ENCODE data around the gene C22orf15. TPM values are rescaled to one million over a fixed set of nuclear protein-coding genes. Genes with fewer than 3 reads are reported as not detected.
A peak's percentile ranks its signal among the peaks of the same experiment; 100 is the strongest.

Gene C22orf15
- total RNA-seq, 1 experiment from 2014 or later = not detected

- Histone ChIP-seq H3K36me3 (ENCODE audit: low read depth) (no peaks in the 10 kb centered on the region), H4K20me1 (ENCODE audit: insufficient read depth) (peaks cover 12% of the 10 kb centered on the region), H3K9me2 (ENCODE audit: insufficient read depth) (no peaks in the 10 kb centered on the region), H3K9me3 (ENCODE audit: insufficient read depth, low read depth) (no peaks in the 10 kb centered on the region), H3K27ac (no peak overlapping the region), H3K27me3 (ENCODE audit: insufficient read depth, low read depth) (no peaks in the 10 kb centered on the region), H3K79me2 (ENCODE audit: low read depth) (peaks cover 12% of the 10 kb centered on the region), H3F3A (ENCODE audit: insufficient read depth, low read depth) (peaks cover 7% of the 10 kb centered on the region; the same call in 1 of the 2 replicates), H3K4me1 (replicated peaks; ENCODE audit: insufficient read depth) (peaks cover 29% of the 10 kb centered on the region), H3K4me3 (no peak overlapping the region), H3K4me2 (no peak overlapping the region), H2AFZ (no peak overlapping the region)
- no peak for DNase-seq
- CTCF ChIA-PET = no interaction called here
- BruUV-seq (replicated peaks) = no TSS peak
- intact Hi-C loops (cut with micrococcal nuclease; ENCODE audit: unreplicated experiment) = no loop called here
- POLR2A ChIA-PET (ENCODE audit: unreplicated experiment) = no interaction called here
- no peak for TF ChIP-seq EZH2 (IDR thresholded peaks at IDR 0.05; ENCODE audit: low read depth)
- TF ChIP-seq, protein P1, sequence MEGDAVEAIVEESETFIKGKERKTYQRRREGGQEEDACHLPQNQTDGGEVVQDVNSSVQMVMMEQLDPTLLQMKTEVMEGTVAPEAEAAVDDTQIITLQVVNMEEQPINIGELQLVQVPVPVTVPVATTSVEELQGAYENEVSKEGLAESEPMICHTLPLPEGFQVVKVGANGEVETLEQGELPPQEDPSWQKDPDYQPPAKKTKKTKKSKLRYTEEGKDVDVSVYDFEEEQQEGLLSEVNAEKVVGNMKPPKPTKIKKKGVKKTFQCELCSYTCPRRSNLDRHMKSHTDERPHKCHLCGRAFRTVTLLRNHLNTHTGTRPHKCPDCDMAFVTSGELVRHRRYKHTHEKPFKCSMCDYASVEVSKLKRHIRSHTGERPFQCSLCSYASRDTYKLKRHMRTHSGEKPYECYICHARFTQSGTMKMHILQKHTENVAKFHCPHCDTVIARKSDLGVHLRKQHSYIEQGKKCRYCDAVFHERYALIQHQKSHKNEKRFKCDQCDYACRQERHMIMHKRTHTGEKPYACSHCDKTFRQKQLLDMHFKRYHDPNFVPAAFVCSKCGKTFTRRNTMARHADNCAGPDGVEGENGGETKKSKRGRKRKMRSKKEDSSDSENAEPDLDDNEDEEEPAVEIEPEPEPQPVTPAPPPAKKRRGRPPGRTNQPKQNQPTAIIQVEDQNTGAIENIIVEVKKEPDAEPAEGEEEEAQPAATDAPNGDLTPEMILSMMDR (conservative IDR thresholded peaks at IDR 0.05) = no peak
Observed at GRCh38 chr22:23783265-23784150, 20.7 kb downstream of the C22orf15 start.

DNA sequence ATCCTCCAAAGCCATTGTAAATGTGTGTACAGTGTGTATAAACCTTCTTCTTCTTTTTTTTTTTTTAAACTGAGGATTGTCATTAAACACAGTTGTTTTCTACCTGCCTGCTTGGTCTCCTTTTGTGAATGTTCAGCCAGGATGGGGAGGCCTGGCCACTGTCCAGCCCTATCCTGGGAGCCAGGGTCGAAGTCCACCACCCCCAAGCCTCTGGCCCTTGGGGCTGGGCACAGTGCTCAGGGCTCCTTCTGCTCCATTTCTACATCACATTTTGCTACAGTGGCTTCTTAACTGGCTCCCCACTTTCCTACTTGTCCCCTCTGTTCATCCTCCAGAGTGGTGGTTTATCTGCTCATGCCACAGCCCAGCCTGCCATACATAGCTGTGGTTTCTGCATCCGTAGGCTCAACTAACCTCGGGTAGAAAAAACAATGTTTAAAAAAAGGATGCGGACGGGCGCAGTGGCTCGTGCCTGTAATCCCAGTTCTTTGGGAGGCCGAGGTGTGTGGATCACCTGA, 21.5 kb downstream of the C22orf15 start:
- CTCF ChIA-PET = no interaction called here
- Histone ChIP-seq H3K9me3 (ENCODE audit: insufficient read depth, low read depth) (no peaks in the 10 kb centered on the region), H3K27me3 (ENCODE audit: insufficient read depth, low read depth) (no peaks in the 10 kb centered on the region), H2AFZ (no peak overlapping the region), H3K4me2 (no peak overlapping the region), H3K36me3 (ENCODE audit: low read depth) (no peaks in the 10 kb centered on the region), H3K27ac (no peak overlapping the region), H3K4me3 (no peak overlapping the region), H3K79me2 (ENCODE audit: low read depth) (peaks cover 19% of the 10 kb centered on the region), H3K4me1 (replicated peaks; ENCODE audit: insufficient read depth) (peaks cover 35% of the 10 kb centered on the region), H3F3A (ENCODE audit: insufficient read depth, low read depth) (peaks cover 7% of the 10 kb centered on the region; the same call in 1 of the 2 replicates), H4K20me1 (ENCODE audit: insufficient read depth) (peaks cover 19% of the 10 kb centered on the region), H3K9me2 (ENCODE audit: insufficient read depth) (no peaks in the 10 kb centered on the region)
- TF ChIP-seq, protein P1 (conservative IDR thresholded peaks at IDR 0.05) = no peak
- no peak for TF ChIP-seq EZH2 (IDR thresholded peaks at IDR 0.05; ENCODE audit: low read depth)
- no TSS peak for BruUV-seq (replicated peaks)
- intact Hi-C loops (cut with micrococcal nuclease; ENCODE audit: unreplicated experiment) = no loop called here
- POLR2A ChIA-PET (ENCODE audit: unreplicated experiment) = no interaction called here
- no peak for DNase-seq

GRCh38 chr22:23786261-23786710, 23.5 kb downstream of the C22orf15 start:
- POLR2A ChIA-PET (ENCODE audit: unreplicated experiment) = no interaction called here
- TSS peak; percentile 76 for BruUV-seq (replicated peaks)
- Histone ChIP-seq H2AFZ (peak overlapping the region; percentile 75), H3K36me3 (ENCODE audit: low read depth) (no peaks in the 10 kb centered on the region), H3K79me2 (ENCODE audit: low read depth) (peaks cover 39% of the 10 kb centered on the region), H3K4me1 (replicated peaks; ENCODE audit: insufficient read depth) (peaks cover 33% of the 10 kb centered on the region), H3K27ac (peak overlapping the region; percentile 88; the same call in 1 of the 2 replicates), H3K27me3 (ENCODE audit: insufficient read depth, low read depth) (no peaks in the 10 kb centered on the region), H3F3A (ENCODE audit: insufficient read depth, low read depth) (peaks cover 7% of the 10 kb centered on the region; the same call in 1 of the 2 replicates), H4K20me1 (ENCODE audit: insufficient read depth) (peaks cover 39% of the 10 kb centered on the region), H3K9me3 (ENCODE audit: insufficient read depth, low read depth) (no peaks in the 10 kb centered on the region), H3K4me2 (peak overlapping the region; percentile 89), H3K9me2 (ENCODE audit: insufficient read depth) (no peaks in the 10 kb centered on the region), H3K4me3 (peak overlapping the region; percentile 68; the same call in 1 of the 2 replicates)
- intact Hi-C loops (cut with micrococcal nuclease; ENCODE audit: unreplicated experiment) = no loop called here
- DNase-seq = no peak
- CTCF ChIA-PET = no interaction called here
- TF ChIP-seq EZH2 (IDR thresholded peaks at IDR 0.05; ENCODE audit: low read depth) = no peak
- TF ChIP-seq, protein P1 (conservative IDR thresholded peaks at IDR 0.05) = no peak
